GM06990 (cell line): ENCODE data around the gene DBN1.

Source experiments
- DNase-seq: peaks from one replicate; pipeline ENCODE4 v3.0.0-alpha.2; 2011; ENCODE audit not compliant: insufficient read length; ENCODE audit errors: extremely low read depth
- H3K27me3 ChIP-seq: replicated peaks from 2 replicates; pipeline ENCODE4 v1.6.0; 2011; ENCODE audit warnings: low read length; ENCODE audit not compliant: control insufficient read depth, insufficient read depth
- H3K36me3 ChIP-seq: 2 replicates; pipeline ENCODE4 v1.5.1; 2011; ENCODE audit warnings: low read length; ENCODE audit not compliant: control insufficient read depth, insufficient read depth
- H3K4me3 ChIP-seq: replicated peaks from 2 replicates; pipeline ENCODE4 v1.5.1; 2011; ENCODE audit warnings: low read depth, mild to moderate bottlenecking, control low read depth, low read length
- CTCF ChIP-seq: IDR thresholded peaks from 2 replicates; pipeline ENCODE4 v1.5.1; 2011; ENCODE audit warnings: low read length, control low read depth, mild to moderate bottlenecking, inconsistent platforms; ENCODE audit not compliant: insufficient read depth, poor library complexity, severe bottlenecking

The DBN1 gene

GRCh38 chr5:177440990-177441780 lies 32.2 kb downstream of the DBN1 start:
- Histone ChIP-seq H3K4me3 (no peak overlapping the region), H3K36me3 (peaks cover 39% of the 10 kb centered on the region), H3K27me3 (no peaks in the 10 kb centered on the region)
- no peak for DNase-seq
- TF ChIP-seq CTCF: no peak

- no peaks in the 10 kb centered on the region for H3K27me3 ChIP-seq
- no peak for TF ChIP-seq CTCF
- H3K36me3 ChIP-seq: peaks cover 42% of the 10 kb centered on the region
- H3K4me3 ChIP-seq: no peak overlapping the region
- no peak for DNase-seq
These were observed 33.0 kb downstream of the DBN1 start for GRCh38 chr5:177440211-177440989.

- Histone ChIP-seq H3K36me3 (peaks cover 50% of the 10 kb centered on the region), H3K27me3 (no peaks in the 10 kb centered on the region), H3K4me3 (no peak overlapping the region)
- TF ChIP-seq CTCF: no peak
- DNase-seq: no peak
These were observed 33.8 kb downstream of the DBN1 start for GRCh38 chr5:177439518-177440053.

- DNase-seq: no peak
- peaks cover 58% of the 10 kb centered on the region for H3K36me3 ChIP-seq
- no peaks in the 10 kb centered on the region for H3K27me3 ChIP-seq
- no peak for TF ChIP-seq CTCF
- H3K4me3 ChIP-seq: no peak overlapping the region
These were observed 35.0 kb downstream of the DBN1 start for GRCh38 chr5:177438468-177438867.

- H3K36me3 ChIP-seq: peaks cover 65% of the 10 kb centered on the region
- no peaks in the 10 kb centered on the region for H3K27me3 ChIP-seq
- TF ChIP-seq CTCF: no peak
- no peak overlapping the region for H3K4me3 ChIP-seq
- no peak for DNase-seq
These were observed 35.8 kb downstream of the DBN1 start for GRCh38 chr5:177437623-177438022.
